Measurements from ENCODE around the gene AGPAT3. TPM values are rescaled to one million over a fixed set of nuclear protein-coding genes. Genes with fewer than 3 reads are reported as not detected.

Gene AGPAT3
- total and polyA plus RNA-seq, 10 of the 15 experiments (the other 5 are each of a cell fraction or from before 2014, with no cell fraction given): 1.2 to 110 (median 30.8) TPM

DNA sequence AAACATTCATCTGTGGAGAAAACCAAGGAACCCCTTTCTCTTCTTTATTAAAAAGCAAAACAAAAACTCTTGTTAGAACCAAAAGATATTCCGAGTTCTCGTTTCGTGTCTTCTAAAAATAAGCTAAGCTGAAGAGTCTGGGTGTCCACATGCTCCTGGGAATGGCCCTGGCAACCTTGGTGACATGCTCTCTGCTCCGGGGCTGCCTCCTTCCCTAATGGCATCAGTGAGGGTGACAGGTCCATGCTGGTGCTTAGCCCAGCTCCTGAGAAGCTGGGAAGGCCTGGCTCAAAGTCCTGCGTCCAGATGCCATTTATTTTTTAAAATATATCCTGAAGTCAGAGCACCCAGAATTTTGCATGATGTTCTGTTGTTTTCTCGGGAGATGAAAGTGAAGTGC is 122.5 kb downstream of the AGPAT3 start:
- RAD21 ChIA-PET (ENCODE audit: unreplicated experiment): no interaction called here
- WGBS (ENCODE audit: insufficient coverage, insufficient replicate concordance, low lambda C conversion rate, missing lambda C conversion rate): 26% methylated on average over 6 of the region's 6 CpGs
- no peak overlapping the region for H3K4me2 ChIP-seq (ENCODE audit: control insufficient read depth, insufficient read depth)
- H2AFZ ChIP-seq (ENCODE audit: control insufficient read depth, low read depth, low read length): no peak overlapping the region
- POLR2A ChIA-PET: no interaction called here
- H3K4me1 ChIP-seq (ENCODE audit: control insufficient read depth, insufficient read depth, low read length): no peaks in the 10 kb centered on the region
- H3K27ac ChIP-seq (ENCODE audit: control insufficient read depth, insufficient read depth): no peak overlapping the region
- H3K9ac ChIP-seq (ENCODE audit: control insufficient read depth, insufficient read depth, low read length): no peak overlapping the region
- SMC1A ChIA-PET (ENCODE audit: uncharacterized antibody, unreplicated experiment): no interaction called here
- intact Hi-C loops (cut with micrococcal nuclease; ENCODE audit: unreplicated experiment): no loop called here
- TF ChIP-seq SMARCA5 (IDR thresholded peaks at IDR 0.05) (no peak), POLR2AphosphoS2 (IDR thresholded peaks at IDR 0.05; ENCODE audit: low read depth, low read length) (no peak), CREM (IDR thresholded peaks at IDR 0.05; ENCODE audit: low read depth) (no peak), NR2C1 (IDR thresholded peaks at IDR 0.05) (no peak), STAT3 (IDR thresholded peaks at IDR 0.05; ENCODE audit: low read depth, low read length) (no peak), ZNF207 (IDR thresholded peaks at IDR 0.05; ENCODE audit: borderline replicate concordance) (no peak), NFIC (IDR thresholded peaks at IDR 0.05; ENCODE audit: low read depth, low read length) (no peak), ESRRA (IDR thresholded peaks at IDR 0.05; ENCODE audit: low read length) (no peak)
- TF ChIP-seq, protein P1, sequence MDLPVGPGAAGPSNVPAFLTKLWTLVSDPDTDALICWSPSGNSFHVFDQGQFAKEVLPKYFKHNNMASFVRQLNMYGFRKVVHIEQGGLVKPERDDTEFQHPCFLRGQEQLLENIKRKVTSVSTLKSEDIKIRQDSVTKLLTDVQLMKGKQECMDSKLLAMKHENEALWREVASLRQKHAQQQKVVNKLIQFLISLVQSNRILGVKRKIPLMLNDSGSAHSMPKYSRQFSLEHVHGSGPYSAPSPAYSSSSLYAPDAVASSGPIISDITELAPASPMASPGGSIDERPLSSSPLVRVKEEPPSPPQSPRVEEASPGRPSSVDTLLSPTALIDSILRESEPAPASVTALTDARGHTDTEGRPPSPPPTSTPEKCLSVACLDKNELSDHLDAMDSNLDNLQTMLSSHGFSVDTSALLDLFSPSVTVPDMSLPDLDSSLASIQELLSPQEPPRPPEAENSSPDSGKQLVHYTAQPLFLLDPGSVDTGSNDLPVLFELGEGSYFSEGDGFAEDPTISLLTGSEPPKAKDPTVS (IDR thresholded peaks at IDR 0.05; ENCODE audit: low read depth, low read length): no peak
- no peaks in the 10 kb centered on the region for H3K79me2 ChIP-seq (ENCODE audit: control insufficient read depth, insufficient read depth, low read length)
- FAIRE-seq (no peak), DNase-seq (ENCODE audit: low read depth, low spot score) (no peak), ATAC-seq (no peak)
- in situ Hi-C loops (cut with MboI): no loop called here
- H3K36me3 ChIP-seq (ENCODE audit: control insufficient read depth in 2 of 2, insufficient read depth in 2 of 2, low read length in 1 of 2): peaks cover 0 to 1% of the 10 kb centered on the region in 2 experiments; a peak in 1 of 4 replicates
- no peaks in the 10 kb centered on the region for H4K20me1 ChIP-seq (ENCODE audit: control insufficient read depth, insufficient read depth)
- no peaks in the 10 kb centered on the region for H3K9me3 ChIP-seq (replicated peaks; ENCODE audit: control insufficient read depth, insufficient read depth, low read length)
- no TSS peak for BruUV-seq (replicated peaks)
- CTCF ChIA-PET: no interaction called here
- H3K27me3 ChIP-seq (replicated peaks in 1 of 2; ENCODE audit: control insufficient read depth in 2 of 2, insufficient read depth in 2 of 2, low read length in 1 of 2): no peaks in the 10 kb centered on the region
- no peak overlapping the region for H3K4me3 ChIP-seq
